Neural cell (in vitro differentiated cells): ENCODE results near the gene ZNF285.
A peak's percentile ranks its signal among the peaks of the same experiment; 100 is the strongest.

Experiments used
- EP300 ChIP-seq: fragments of 450-650 bp; conservative IDR thresholded peaks from 2 replicates; pipeline ENCODE4 v1.6.1; 2014; ENCODE audit warnings: antibody characterized with exemption, mild to moderate bottlenecking, moderate library complexity; ENCODE audit not compliant: poor library complexity, severe bottlenecking
- EZH2 ChIP-seq: fragments of 200-600, 300-800 bp; shearing (Covaris generic), sonication (generic); IDR thresholded peaks from 2 replicates; pipeline ENCODE4 v1.6.1; 2014; ENCODE audit warnings: antibody characterized with exemption, low read length, borderline replicate concordance, mild to moderate bottlenecking; ENCODE audit not compliant: insufficient read depth, poor library complexity, severe bottlenecking
- MXI1 ChIP-seq: fragments of 450-650 bp; conservative IDR thresholded peaks from 2 replicates; pipeline ENCODE4 v1.6.1; 2014; ENCODE audit warnings: antibody characterized with exemption, mild to moderate bottlenecking; ENCODE audit not compliant: poor library complexity, severe bottlenecking
- POLR2AphosphoS5 ChIP-seq: IDR thresholded peaks from 2 replicates; pipeline ENCODE4 v1.6.1; 2012
- RAD21 ChIP-seq: fragments of 450-650 bp; conservative IDR thresholded peaks from 2 replicates; pipeline ENCODE4 v1.6.1; 2014; ENCODE audit warnings: antibody characterized with exemption, mild to moderate bottlenecking, moderate library complexity
- SMC3 ChIP-seq: fragments of 450-650 bp; conservative IDR thresholded peaks from 2 replicates; pipeline ENCODE4 v1.6.1; 2014; ENCODE audit warnings: antibody characterized with exemption, mild to moderate bottlenecking, moderate library complexity; ENCODE audit not compliant: poor library complexity
- TAF1 ChIP-seq: IDR thresholded peaks from 2 replicates; pipeline ENCODE4 v1.6.1; 2012; ENCODE audit warnings: low read depth
- TF ChIP-seq, protein P1 (sequence below): fragments of 450-650 bp; IDR thresholded peaks from 2 replicates; pipeline ENCODE4 v1.5.1; 2014; ENCODE audit warnings: antibody characterized with exemption, mild to moderate bottlenecking, moderate library complexity; ENCODE audit not compliant: poor library complexity, severe bottlenecking
- TF ChIP-seq, protein P2 (sequence below): IDR thresholded peaks from 2 replicates; pipeline ENCODE4 v1.6.1; 2012; ENCODE audit warnings: borderline replicate concordance

DNA sequence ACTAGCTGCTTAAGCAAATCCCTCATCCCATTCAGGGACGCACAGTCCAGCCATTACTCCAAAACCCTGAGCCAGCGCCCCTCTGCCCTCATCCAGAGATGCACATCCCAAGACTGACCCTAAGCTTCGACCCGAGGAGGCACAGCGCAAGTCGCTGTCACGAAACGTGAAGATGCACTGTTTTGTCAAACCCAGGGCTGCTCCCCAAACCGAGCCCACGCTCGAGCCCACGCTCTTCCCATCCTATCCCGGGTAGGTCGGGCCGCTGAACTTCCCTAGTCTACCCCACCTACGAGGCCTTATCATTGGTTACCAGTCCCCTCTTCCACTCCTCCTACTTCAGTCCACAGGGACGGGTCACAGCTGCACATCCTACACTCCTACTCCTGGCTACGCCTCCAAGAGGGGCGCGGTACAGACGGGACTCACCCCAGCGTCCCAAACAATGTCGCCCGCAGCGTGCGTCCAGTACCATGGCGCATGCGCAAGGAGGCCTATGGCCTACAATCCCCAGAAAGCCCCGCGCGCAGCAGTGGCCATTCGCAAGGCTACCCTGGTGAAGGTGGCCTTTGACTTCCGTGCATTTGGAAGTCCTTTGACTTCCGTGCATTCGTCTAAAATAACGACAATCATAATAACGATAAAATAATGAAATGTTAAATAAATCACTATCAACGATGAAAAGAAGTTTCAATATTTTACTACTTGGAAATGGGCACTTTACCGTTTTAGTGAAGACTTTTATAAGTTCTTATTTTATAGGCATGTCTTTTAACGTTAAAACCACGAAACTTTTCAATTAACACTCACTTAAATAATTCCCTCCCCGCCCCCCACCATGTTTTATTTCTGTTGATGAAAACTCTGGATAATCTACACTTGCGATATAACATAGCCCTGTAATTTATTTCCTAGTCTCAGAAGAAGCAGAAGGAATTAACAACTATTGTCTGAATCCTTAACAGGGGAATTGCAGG lies at the start of gene ZNF285:
- TF ChIP-seq EP300 (no peak), TAF1 (no peak), RAD21 (peak; percentile 24), POLR2AphosphoS5 (peak; percentile 60), EZH2 (no peak), MXI1 (peak; percentile 82), SMC3 (peak; percentile 41)
- TF ChIP-seq, protein P1, sequence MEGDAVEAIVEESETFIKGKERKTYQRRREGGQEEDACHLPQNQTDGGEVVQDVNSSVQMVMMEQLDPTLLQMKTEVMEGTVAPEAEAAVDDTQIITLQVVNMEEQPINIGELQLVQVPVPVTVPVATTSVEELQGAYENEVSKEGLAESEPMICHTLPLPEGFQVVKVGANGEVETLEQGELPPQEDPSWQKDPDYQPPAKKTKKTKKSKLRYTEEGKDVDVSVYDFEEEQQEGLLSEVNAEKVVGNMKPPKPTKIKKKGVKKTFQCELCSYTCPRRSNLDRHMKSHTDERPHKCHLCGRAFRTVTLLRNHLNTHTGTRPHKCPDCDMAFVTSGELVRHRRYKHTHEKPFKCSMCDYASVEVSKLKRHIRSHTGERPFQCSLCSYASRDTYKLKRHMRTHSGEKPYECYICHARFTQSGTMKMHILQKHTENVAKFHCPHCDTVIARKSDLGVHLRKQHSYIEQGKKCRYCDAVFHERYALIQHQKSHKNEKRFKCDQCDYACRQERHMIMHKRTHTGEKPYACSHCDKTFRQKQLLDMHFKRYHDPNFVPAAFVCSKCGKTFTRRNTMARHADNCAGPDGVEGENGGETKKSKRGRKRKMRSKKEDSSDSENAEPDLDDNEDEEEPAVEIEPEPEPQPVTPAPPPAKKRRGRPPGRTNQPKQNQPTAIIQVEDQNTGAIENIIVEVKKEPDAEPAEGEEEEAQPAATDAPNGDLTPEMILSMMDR = no peak
- TF ChIP-seq, protein P2, sequence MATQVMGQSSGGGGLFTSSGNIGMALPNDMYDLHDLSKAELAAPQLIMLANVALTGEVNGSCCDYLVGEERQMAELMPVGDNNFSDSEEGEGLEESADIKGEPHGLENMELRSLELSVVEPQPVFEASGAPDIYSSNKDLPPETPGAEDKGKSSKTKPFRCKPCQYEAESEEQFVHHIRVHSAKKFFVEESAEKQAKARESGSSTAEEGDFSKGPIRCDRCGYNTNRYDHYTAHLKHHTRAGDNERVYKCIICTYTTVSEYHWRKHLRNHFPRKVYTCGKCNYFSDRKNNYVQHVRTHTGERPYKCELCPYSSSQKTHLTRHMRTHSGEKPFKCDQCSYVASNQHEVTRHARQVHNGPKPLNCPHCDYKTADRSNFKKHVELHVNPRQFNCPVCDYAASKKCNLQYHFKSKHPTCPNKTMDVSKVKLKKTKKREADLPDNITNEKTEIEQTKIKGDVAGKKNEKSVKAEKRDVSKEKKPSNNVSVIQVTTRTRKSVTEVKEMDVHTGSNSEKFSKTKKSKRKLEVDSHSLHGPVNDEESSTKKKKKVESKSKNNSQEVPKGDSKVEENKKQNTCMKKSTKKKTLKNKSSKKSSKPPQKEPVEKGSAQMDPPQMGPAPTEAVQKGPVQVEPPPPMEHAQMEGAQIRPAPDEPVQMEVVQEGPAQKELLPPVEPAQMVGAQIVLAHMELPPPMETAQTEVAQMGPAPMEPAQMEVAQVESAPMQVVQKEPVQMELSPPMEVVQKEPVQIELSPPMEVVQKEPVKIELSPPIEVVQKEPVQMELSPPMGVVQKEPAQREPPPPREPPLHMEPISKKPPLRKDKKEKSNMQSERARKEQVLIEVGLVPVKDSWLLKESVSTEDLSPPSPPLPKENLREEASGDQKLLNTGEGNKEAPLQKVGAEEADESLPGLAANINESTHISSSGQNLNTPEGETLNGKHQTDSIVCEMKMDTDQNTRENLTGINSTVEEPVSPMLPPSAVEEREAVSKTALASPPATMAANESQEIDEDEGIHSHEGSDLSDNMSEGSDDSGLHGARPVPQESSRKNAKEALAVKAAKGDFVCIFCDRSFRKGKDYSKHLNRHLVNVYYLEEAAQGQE = no peak
